RPMI7951 (cell line): Measurements from ENCODE around the gene MYOCD. TPM values are rescaled to one million over a fixed set of nuclear protein-coding genes. Genes with fewer than 3 reads are reported as not detected.

Source experiments
- total RNA-seq: library from RNA; depleted of rRNA; stranded (reverse); fragments of >200 nt; shearing (Covaris generic); gene quantifications from 2 replicates; pipeline ENCODE4 v1.2.3, GENCODE V29; 2014; rRNA removed

The MYOCD gene
- total RNA-seq, 1 experiment from 2014 or later: not detected

Other genes with a start within 250 kb of the MYOCD start
- gene ARHGAP44, start 123.6 kb downstream of the MYOCD start, total RNA-seq: 0.12 TPM in 1 of 2 replicates, not detected in the other